Endothelial cell of umbilical vein (primary cell): ENCODE data around the gene IER3IP1.

Experiments used
- EZH2 ChIP-seq: IDR thresholded peaks from 2 replicates; pipeline ENCODE4 v1.6.1; 2012; ENCODE audit warnings: borderline replicate concordance, low read depth, mild to moderate bottlenecking, moderate library complexity, low read length, inconsistent platforms; ENCODE audit not compliant: severe bottlenecking
- FOS ChIP-seq: IDR thresholded peaks from 2 replicates; pipeline ENCODE4 v1.6.1; 2011; ENCODE audit warnings: mild to moderate bottlenecking, low read length, moderate library complexity, borderline replicate concordance; ENCODE audit not compliant: insufficient read depth
- GATA2 ChIP-seq: IDR thresholded peaks from 2 replicates; pipeline ENCODE4 v1.7.0; 2011; ENCODE audit warnings: low read depth, mild to moderate bottlenecking, moderate library complexity, mixed read lengths, low read length; ENCODE audit not compliant: insufficient read length, insufficient read depth
- JUN ChIP-seq: IDR thresholded peaks from 2 replicates; pipeline ENCODE4 v1.6.1; 2011; ENCODE audit warnings: borderline replicate concordance, low read depth; ENCODE audit not compliant: insufficient read length, insufficient read depth
- MAX ChIP-seq: IDR thresholded peaks from 2 replicates; pipeline ENCODE4 v1.6.1; 2011; ENCODE audit not compliant: insufficient read depth, insufficient read length
- MYC ChIP-seq: IDR thresholded peaks from one replicate; pipeline ENCODE4 v1.6.1; 2011; ENCODE audit warnings: mild to moderate bottlenecking, low read depth, low read length
- POLR2A ChIP-seq: IDR thresholded peaks from 2 replicates; pipeline ENCODE4 v1.6.1; 2012; ENCODE audit warnings: low read depth, mild to moderate bottlenecking, control low read depth, low read length
- POLR2AphosphoS5 ChIP-seq: IDR thresholded peaks from 2 replicates; pipeline ENCODE4 v1.6.1; 2012; ENCODE audit warnings: low read depth, mild to moderate bottlenecking, control low read depth, low read length, moderate library complexity; ENCODE audit not compliant: insufficient read depth
- TF ChIP-seq, protein P1 (sequence below), 2 donors: IDR thresholded peaks; 1 replicate in 1 of 2; 2 replicates in 1 of 2; pipeline ENCODE4 v1.5.1; 2011; ENCODE audit warnings: low read length in 2 of 2, mild to moderate bottlenecking in 2 of 2, moderate library complexity in 2 of 2, control low read depth in 1 of 2, inconsistent platforms in 1 of 2, low read depth in 1 of 2; ENCODE audit not compliant: insufficient read depth in 1 of 2; ENCODE audit errors: extremely low read depth in 1 of 2

- no peak for TF ChIP-seq JUN
- TF ChIP-seq, protein P1, sequence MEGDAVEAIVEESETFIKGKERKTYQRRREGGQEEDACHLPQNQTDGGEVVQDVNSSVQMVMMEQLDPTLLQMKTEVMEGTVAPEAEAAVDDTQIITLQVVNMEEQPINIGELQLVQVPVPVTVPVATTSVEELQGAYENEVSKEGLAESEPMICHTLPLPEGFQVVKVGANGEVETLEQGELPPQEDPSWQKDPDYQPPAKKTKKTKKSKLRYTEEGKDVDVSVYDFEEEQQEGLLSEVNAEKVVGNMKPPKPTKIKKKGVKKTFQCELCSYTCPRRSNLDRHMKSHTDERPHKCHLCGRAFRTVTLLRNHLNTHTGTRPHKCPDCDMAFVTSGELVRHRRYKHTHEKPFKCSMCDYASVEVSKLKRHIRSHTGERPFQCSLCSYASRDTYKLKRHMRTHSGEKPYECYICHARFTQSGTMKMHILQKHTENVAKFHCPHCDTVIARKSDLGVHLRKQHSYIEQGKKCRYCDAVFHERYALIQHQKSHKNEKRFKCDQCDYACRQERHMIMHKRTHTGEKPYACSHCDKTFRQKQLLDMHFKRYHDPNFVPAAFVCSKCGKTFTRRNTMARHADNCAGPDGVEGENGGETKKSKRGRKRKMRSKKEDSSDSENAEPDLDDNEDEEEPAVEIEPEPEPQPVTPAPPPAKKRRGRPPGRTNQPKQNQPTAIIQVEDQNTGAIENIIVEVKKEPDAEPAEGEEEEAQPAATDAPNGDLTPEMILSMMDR (IDR thresholded peaks at IDR 0.05; ENCODE audit: extremely low read depth in 1 of 2, insufficient read depth in 1 of 2, low read depth in 1 of 2, low read length in 2 of 2) = no peak
- no peak for TF ChIP-seq POLR2AphosphoS5
- no peak for TF ChIP-seq EZH2
- no peak for TF ChIP-seq FOS
- TF ChIP-seq POLR2A = no peak
- no peak for TF ChIP-seq MAX
- no peak for TF ChIP-seq MYC
- TF ChIP-seq GATA2 = no peak
These were observed 12.9 kb downstream of the IER3IP1 start for GRCh38 chr18:47163241-47163640.
